ENCODE measurements around the gene SLC2A4. TPM values are rescaled to one million over a fixed set of nuclear protein-coding genes. Genes with fewer than 3 reads are reported as not detected.

The SLC2A4 gene
- total RNA-seq, 1 donor from 2014 or later, result 0.30 TPM

DNA sequence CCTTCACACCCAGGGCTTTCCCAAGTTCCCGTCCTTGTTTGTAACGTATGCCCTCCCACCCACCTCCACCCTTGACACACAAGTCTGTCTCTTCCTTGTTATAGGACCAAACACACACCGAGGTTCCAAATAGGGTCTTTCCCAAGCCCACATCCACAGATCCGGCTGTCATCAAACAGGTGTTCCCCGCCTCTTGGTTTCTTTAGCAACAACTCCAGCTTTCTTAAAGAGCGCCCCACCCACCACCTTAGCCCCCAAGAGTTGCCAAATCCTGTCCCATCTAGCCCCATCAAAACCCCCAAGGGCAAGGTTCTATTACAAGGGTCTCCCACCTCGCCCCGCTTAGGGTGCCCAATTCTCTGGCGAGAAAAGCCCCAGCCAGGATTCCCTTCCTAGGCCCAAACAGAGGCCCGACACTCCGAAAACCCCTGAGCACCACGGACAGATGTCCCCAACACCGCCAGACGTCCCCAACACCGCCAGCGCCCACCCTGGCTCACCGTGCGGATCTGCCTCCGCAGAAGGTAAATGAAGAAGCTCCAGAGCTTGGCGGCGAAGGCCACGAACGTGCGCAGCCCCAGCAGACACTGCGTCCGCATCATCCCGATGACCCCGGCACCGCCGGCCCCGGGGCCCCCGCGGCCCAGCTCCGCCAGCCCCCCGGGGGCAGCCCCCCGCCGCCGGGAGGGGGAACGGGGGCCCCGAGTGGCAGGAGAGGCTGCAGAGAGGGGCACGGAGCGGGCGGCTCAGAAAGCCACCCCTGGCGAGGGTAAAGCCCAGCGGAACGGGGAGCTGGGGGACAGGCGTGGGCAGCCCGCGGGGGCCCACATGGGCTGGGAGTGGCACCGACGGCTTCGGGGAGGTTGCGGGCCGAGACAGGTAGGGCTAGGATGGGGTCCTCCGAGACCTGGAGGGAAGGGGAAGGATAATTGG is 30.6 kb upstream of the SLC2A4 start:
- peak overlapping the region; percentile 99 for H3K27ac ChIP-seq (ENCODE audit: low read depth, low read length)
- peaks cover 32% of the 10 kb centered on the region for H4K20me1 ChIP-seq (ENCODE audit: insufficient read depth, low read length)
- peak overlapping the region; percentile 95 for H3K4me2 ChIP-seq (ENCODE audit: low read length)
- Mint-ChIP-seq H3K4me3 (ENCODE audit: unreplicated experiment) (peak overlapping the region; percentile 98), H3K36me3 (ENCODE audit: low read depth, unreplicated experiment) (peaks cover 7% of the 10 kb centered on the region), H3K27ac (ENCODE audit: unreplicated experiment) (peak overlapping the region; percentile 99), H3K4me1 (ENCODE audit: low read depth, unreplicated experiment) (peaks cover 25% of the 10 kb centered on the region), H3K9me3 (ENCODE audit: unreplicated experiment) (no peaks in the 10 kb centered on the region), H3K27me3 (ENCODE audit: low read depth, unreplicated experiment) (no peaks in the 10 kb centered on the region)
- H3K79me2 ChIP-seq (ENCODE audit: insufficient read depth, low read length), result peaks cover 70% of the 10 kb centered on the region
- no peaks in the 10 kb centered on the region for H3K9me3 ChIP-seq (ENCODE audit: insufficient read depth, low read depth, low read length)
- H3K9ac ChIP-seq (ENCODE audit: low read length), result peak overlapping the region; percentile 97
- DNase-seq (ENCODE audit: low read depth) (no peak), FAIRE-seq (no peak)
- TF ChIP-seq EZH2 (IDR thresholded peaks at IDR 0.05; ENCODE audit: insufficient read depth, low read length), result no peak
- TF ChIP-seq, protein P1, sequence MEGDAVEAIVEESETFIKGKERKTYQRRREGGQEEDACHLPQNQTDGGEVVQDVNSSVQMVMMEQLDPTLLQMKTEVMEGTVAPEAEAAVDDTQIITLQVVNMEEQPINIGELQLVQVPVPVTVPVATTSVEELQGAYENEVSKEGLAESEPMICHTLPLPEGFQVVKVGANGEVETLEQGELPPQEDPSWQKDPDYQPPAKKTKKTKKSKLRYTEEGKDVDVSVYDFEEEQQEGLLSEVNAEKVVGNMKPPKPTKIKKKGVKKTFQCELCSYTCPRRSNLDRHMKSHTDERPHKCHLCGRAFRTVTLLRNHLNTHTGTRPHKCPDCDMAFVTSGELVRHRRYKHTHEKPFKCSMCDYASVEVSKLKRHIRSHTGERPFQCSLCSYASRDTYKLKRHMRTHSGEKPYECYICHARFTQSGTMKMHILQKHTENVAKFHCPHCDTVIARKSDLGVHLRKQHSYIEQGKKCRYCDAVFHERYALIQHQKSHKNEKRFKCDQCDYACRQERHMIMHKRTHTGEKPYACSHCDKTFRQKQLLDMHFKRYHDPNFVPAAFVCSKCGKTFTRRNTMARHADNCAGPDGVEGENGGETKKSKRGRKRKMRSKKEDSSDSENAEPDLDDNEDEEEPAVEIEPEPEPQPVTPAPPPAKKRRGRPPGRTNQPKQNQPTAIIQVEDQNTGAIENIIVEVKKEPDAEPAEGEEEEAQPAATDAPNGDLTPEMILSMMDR (IDR thresholded peaks at IDR 0.05; ENCODE audit: insufficient read depth, low read depth, low read length), result no peak
- H3K27me3 ChIP-seq (ENCODE audit: insufficient read depth, low read length), result no peaks in the 10 kb centered on the region
- H3K4me3 ChIP-seq (ENCODE audit: insufficient read depth, low read depth, low read length), result peak overlapping the region; percentile 84
- peak overlapping the region; percentile 65 for H2AFZ ChIP-seq (ENCODE audit: low read depth, low read length)
- peaks cover 15% of the 10 kb centered on the region for H3K36me3 ChIP-seq (ENCODE audit: insufficient read depth, low read length)
- peaks cover 15% of the 10 kb centered on the region for H3K4me1 ChIP-seq (ENCODE audit: insufficient read depth, low read length)

DNA sequence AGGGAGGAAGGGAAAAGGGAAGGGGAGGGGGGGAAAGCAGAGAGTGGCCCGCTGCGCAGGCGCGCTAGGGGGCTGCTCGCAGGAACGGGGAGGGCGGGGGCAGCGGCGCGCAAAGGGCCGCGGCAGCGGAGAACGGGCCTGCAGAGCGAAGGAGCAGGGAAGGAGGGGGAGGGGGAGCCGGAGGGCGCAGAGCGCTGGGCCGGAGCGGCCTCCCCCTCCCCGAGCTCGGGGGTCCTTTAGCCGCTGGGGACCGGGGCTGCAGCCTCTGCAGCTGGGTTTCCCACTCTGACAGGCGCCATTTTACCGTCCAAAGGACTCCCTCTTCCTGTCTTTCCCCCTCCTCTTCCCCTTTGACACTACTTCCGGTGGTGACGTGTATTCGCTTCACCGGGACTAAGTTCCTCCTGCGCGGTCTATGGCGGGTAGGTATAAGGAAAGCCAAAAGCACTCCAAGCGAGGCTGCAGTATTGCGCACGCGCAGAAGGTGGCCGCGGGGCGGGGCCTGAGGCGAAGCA is 29.8 kb upstream of the SLC2A4 start, which contains the start of gene CTDNEP1:
Gene CTDNEP1 (minus strand): TSS at position 74 of the 515 bp plus-strand sequence. CDS start 438 bp downstream, outside the sequence.
- H3K27me3 ChIP-seq (ENCODE audit: insufficient read depth, low read length), result no peaks in the 10 kb centered on the region
- peak within 1 kb of the TSS; percentile 99 for H3K27ac ChIP-seq (ENCODE audit: low read depth, low read length)
- peak within 1 kb of the TSS; percentile 98 for H3K4me3 Mint-ChIP-seq (ENCODE audit: unreplicated experiment)
- peak; percentile 34 for FAIRE-seq
- no peaks in the 10 kb centered on the region for H3K27me3 Mint-ChIP-seq (ENCODE audit: low read depth, unreplicated experiment)
- TF ChIP-seq, protein P1 (IDR thresholded peaks at IDR 0.05; ENCODE audit: insufficient read depth, low read depth, low read length), result no peak
- TF ChIP-seq EZH2 (IDR thresholded peaks at IDR 0.05; ENCODE audit: insufficient read depth, low read length), result no peak
- peak within 1 kb of the TSS; percentile 100 for H3K27ac Mint-ChIP-seq (ENCODE audit: unreplicated experiment)
- peak within 1 kb of the TSS; percentile 97 for H3K9ac ChIP-seq (ENCODE audit: low read length)
- H3K9me3 Mint-ChIP-seq (ENCODE audit: unreplicated experiment), result no peaks in the 10 kb centered on the region
- peak within 1 kb of the TSS; percentile 84 for H3K4me3 ChIP-seq (ENCODE audit: insufficient read depth, low read depth, low read length)
- H2AFZ ChIP-seq (ENCODE audit: low read depth, low read length), result peak within 1 kb of the TSS; percentile 85
- peaks cover 63% of the 10 kb centered on the region for H3K79me2 ChIP-seq (ENCODE audit: insufficient read depth, low read length)
- H3K36me3 ChIP-seq (ENCODE audit: insufficient read depth, low read length), result peaks cover 11% of the 10 kb centered on the region
- peaks cover 8% of the 10 kb centered on the region for H3K36me3 Mint-ChIP-seq (ENCODE audit: low read depth, unreplicated experiment)
- peaks cover 25% of the 10 kb centered on the region for H4K20me1 ChIP-seq (ENCODE audit: insufficient read depth, low read length)
- DNase-seq (ENCODE audit: low read depth), result peak; percentile 99
- H3K4me2 ChIP-seq (ENCODE audit: low read length), result peak within 1 kb of the TSS; percentile 95
- peaks cover 15% of the 10 kb centered on the region for H3K4me1 ChIP-seq (ENCODE audit: insufficient read depth, low read length)
- peaks cover 25% of the 10 kb centered on the region for H3K4me1 Mint-ChIP-seq (ENCODE audit: low read depth, unreplicated experiment)
- no peaks in the 10 kb centered on the region for H3K9me3 ChIP-seq (ENCODE audit: insufficient read depth, low read depth, low read length)

Data from astrocyte (in vitro differentiated cells and primary cell).